Measurements from ENCODE around the gene RALA. TPM values are rescaled to one million over a fixed set of nuclear protein-coding genes. Genes with fewer than 3 reads are reported as not detected.

Gene RALA
- total and polyA plus RNA-seq, 12 donors = 15.4 to 58.6 (median 30.4) TPM

DNA sequence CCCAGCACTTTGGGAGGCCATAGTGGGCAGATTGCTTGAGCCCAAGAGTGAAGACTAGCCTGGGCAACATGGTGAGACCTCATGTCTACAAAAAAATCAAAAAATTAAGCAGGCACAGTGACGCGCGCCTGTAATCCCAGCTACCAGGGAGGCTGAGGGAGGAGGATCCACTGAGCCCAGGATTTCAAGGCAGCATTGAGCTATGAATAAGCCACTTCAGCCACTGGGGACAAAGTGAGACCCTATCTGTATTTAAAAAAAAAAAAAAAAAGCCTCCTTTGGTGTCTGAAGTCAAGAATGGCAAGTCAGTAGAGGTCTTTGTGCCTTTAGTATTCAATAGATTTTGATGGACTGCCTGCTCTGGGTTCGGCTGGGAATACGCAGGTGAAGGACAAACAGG lies 85.7 kb downstream of the RALA start:
- Histone ChIP-seq H3K9me3 (replicated peaks in 1 of 3) (peaks cover 0 to 4% (median 0%) of the 10 kb centered on the region in 3 donors), H3K4me3 (no peak overlapping the region), H3K27ac (no peak overlapping the region), H3K4me1 (replicated peaks in 1 of 2) (peaks cover 0 to 4% of the 10 kb centered on the region in 2 donors), H3K36me3 (replicated peaks in 1 of 2) (no peaks in the 10 kb centered on the region), H3K27me3 (no peaks in the 10 kb centered on the region)
- DNase-seq = no peak
- TF ChIP-seq POLR2A (IDR thresholded peaks at IDR 0.05) = no peak
- TF ChIP-seq, protein P1, sequence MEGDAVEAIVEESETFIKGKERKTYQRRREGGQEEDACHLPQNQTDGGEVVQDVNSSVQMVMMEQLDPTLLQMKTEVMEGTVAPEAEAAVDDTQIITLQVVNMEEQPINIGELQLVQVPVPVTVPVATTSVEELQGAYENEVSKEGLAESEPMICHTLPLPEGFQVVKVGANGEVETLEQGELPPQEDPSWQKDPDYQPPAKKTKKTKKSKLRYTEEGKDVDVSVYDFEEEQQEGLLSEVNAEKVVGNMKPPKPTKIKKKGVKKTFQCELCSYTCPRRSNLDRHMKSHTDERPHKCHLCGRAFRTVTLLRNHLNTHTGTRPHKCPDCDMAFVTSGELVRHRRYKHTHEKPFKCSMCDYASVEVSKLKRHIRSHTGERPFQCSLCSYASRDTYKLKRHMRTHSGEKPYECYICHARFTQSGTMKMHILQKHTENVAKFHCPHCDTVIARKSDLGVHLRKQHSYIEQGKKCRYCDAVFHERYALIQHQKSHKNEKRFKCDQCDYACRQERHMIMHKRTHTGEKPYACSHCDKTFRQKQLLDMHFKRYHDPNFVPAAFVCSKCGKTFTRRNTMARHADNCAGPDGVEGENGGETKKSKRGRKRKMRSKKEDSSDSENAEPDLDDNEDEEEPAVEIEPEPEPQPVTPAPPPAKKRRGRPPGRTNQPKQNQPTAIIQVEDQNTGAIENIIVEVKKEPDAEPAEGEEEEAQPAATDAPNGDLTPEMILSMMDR (IDR thresholded peaks at IDR 0.05) = no peak
- intact Hi-C loops (cut with DNase I) = no loop called here
- WGBS, 4 donors = 88 to 96% (median 94%) methylated on average over 5 of the region's 5 CpGs

DNA sequence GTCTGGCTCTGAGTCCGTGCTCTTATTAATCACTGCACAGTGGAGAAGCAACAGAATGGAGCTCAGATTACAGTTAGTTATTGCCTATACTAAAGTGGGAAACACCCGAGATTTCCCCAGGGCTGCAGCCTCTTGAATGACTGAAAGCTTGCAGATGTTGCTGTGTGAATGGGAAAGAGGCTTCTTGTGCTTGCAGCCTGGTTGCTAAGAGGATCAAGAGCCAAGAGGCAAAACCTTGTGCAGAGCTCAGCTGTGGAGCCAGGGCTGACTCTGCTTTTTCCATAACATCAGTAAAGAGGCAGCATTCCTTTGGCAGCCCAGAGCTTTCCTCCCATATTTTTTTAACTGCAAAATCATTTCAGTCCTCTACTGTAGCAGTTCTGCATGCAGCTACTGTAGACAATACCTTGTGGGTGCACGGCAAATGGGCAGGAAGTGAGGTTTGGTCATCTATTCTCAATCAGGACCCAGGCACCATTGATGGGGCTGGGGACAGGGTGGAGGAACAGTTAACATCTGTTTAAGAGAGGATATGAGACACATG lies 86.5 kb downstream of the RALA start:
- H3K9me3 ChIP-seq (replicated peaks in 1 of 3) = peaks cover 0 to 12% (median 0%) of the 10 kb centered on the region in 3 donors
- no peak overlapping the region for H3K4me3 ChIP-seq
- H3K27ac ChIP-seq = no peak overlapping the region
- WGBS, 4 donors = 12 to 43% (median 22%) methylated on average over 3 of the region's 3 CpGs
- H3K27me3 ChIP-seq = no peaks in the 10 kb centered on the region
- intact Hi-C loops (cut with DNase I) = no loop called here
- peak in 6 of 7 donors; percentile 31 to 80 (median 54) for DNase-seq
- H3K4me1 ChIP-seq (replicated peaks in 1 of 2) = peaks cover 0 to 4% of the 10 kb centered on the region in 2 donors
- H3K36me3 ChIP-seq (replicated peaks in 1 of 2) = no peaks in the 10 kb centered on the region
- TF ChIP-seq, protein P1 (IDR thresholded peaks at IDR 0.05) = no peak
- TF ChIP-seq POLR2A (IDR thresholded peaks at IDR 0.05) = no peak

DNA sequence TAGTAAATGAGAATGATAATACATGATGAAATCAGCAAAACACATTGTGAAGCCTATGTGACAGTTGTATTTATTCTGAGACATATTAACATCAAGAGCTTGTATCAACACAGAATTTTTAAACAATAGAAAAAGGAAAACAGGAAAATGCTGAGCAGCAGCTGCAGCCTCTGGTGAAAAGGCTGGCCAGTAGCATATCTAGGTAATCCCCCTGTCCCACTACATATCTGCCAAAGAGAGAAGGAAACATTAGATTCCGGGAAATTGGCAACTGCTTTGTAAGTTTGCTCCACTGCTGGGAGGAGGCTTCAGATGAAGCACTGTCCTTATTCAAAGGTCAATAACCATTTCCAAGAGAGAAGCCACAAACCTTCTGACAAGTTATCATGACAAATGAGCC lies 89.4 kb downstream of the RALA start:
- no peak overlapping the region for H3K27ac ChIP-seq
- TF ChIP-seq, protein P1 (IDR thresholded peaks at IDR 0.05) = no peak
- TF ChIP-seq POLR2A (IDR thresholded peaks at IDR 0.05) = no peak
- intact Hi-C loops (cut with DNase I) = no loop called here
- H3K36me3 ChIP-seq (replicated peaks in 1 of 2) = no peaks in the 10 kb centered on the region
- peaks cover 0 to 12% (median 0%) of the 10 kb centered on the region in 3 donors for H3K9me3 ChIP-seq (replicated peaks in 1 of 3)
- no peaks in the 10 kb centered on the region for H3K27me3 ChIP-seq
- H3K4me3 ChIP-seq = no peak overlapping the region
- peaks cover 0 to 4% of the 10 kb centered on the region in 2 donors for H3K4me1 ChIP-seq (replicated peaks in 1 of 2)
- WGBS, 4 donors = 68 to 86% (median 80%) methylated on average over 1 of the region's 1 CpG
- no peak for DNase-seq

DNA sequence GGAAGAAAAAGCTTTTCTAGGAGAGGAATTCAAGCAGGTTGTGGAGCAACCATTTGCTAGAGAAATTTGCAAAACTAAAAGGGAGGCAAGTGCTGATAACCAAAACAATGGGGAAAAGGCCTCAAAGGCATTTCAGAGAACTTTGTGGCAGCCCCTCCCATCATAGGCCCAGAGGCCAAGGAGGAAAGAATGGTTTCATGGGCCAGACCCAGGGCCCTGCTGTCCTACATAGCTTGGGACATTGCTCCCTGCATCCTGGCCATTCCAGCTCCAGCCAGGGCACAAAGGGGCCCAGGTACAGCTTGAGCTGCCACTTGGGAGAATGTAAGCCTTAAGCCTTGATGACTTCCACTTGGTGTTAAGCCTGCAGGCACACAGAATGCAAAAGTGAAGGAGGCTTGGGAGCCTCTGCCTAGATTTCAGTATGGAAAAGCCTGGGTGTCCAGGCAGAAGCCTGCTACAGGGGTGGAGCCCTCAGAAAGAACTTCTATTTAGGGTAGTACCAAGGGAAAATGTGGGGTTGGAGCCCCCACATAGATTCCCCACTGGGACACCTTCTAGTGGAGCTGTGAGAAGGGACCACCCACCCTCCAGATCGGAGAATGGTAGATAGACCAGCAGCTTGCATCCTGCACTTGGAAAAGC lies 91.2 kb downstream of the RALA start:
- Histone ChIP-seq H3K27ac (no peak overlapping the region), H3K4me1 (replicated peaks in 1 of 2) (peaks cover 0 to 3% of the 10 kb centered on the region in 2 donors), H3K27me3 (no peaks in the 10 kb centered on the region), H3K36me3 (replicated peaks in 1 of 2) (no peaks in the 10 kb centered on the region), H3K9me3 (replicated peaks in 1 of 3) (peaks cover 0 to 12% (median 0%) of the 10 kb centered on the region in 3 donors), H3K4me3 (no peak overlapping the region)
- DNase-seq = no peak
- intact Hi-C loops (cut with DNase I) = no loop called here
- 77 to 100% (median 88%) methylated on average over 1 of the region's 1 CpG for WGBS, 4 donors
- TF ChIP-seq POLR2A (IDR thresholded peaks at IDR 0.05) = no peak
- TF ChIP-seq, protein P1 (IDR thresholded peaks at IDR 0.05) = no peak
